ENCODE results near the gene FOXJ3. TPM values are rescaled to one million over a fixed set of nuclear protein-coding genes. Genes with fewer than 3 reads are reported as not detected.

The FOXJ3 gene
- total RNA-seq, 1 donor from 2014 or later: 50.1 TPM

GRCh38 chr1:42144711-42145388, 190.2 kb downstream of the FOXJ3 start:
- Mint-ChIP-seq H3K36me3 (ENCODE audit: low read depth) (no peaks in the 10 kb centered on the region), H3K27ac (no peak overlapping the region), H3K27me3 (ENCODE audit: insufficient read depth) (peaks cover 5% of the 10 kb centered on the region), H3K9me3 (no peaks in the 10 kb centered on the region), H3K4me3 (no peak overlapping the region), H3K4me1 (ENCODE audit: low read depth) (no peaks in the 10 kb centered on the region)
- DNase-seq (ENCODE audit: low spot score): no peak
- intact Hi-C loops (cut with micrococcal nuclease): loop anchor here (5.0 kb wide), 2 partner anchors 512 to 602 kb away; partner anchors contain the start of gene PPIH

GRCh38 chr1:42143896-42144710, 190.9 kb downstream of the FOXJ3 start:
- intact Hi-C loops (cut with micrococcal nuclease): no loop called here
- Mint-ChIP-seq H3K27ac (no peak overlapping the region), H3K9me3 (no peaks in the 10 kb centered on the region)

GRCh38 chr1:42142894-42143675, 191.9 kb downstream of the FOXJ3 start:
- Mint-ChIP-seq H3K4me3 (no peak overlapping the region), H3K36me3 (ENCODE audit: low read depth) (no peaks in the 10 kb centered on the region), H3K4me1 (ENCODE audit: low read depth) (no peaks in the 10 kb centered on the region), H3K27ac (no peak overlapping the region), H3K9me3 (no peaks in the 10 kb centered on the region), H3K27me3 (ENCODE audit: insufficient read depth) (peaks cover 8% of the 10 kb centered on the region)
- no peak for DNase-seq (ENCODE audit: low spot score)
- intact Hi-C loops (cut with micrococcal nuclease): no loop called here

More at GRCh38 chr1:42143896-42144710, 190.9 kb downstream of the FOXJ3 start:
- Mint-ChIP-seq H3K27me3 (ENCODE audit: insufficient read depth) (peaks cover 5% of the 10 kb centered on the region), H3K36me3 (ENCODE audit: low read depth) (no peaks in the 10 kb centered on the region), H3K4me1 (ENCODE audit: low read depth) (no peaks in the 10 kb centered on the region), H3K4me3 (no peak overlapping the region)
- no peak for DNase-seq (ENCODE audit: low spot score)

GRCh38 chr1:42141978-42142377, 193.1 kb downstream of the FOXJ3 start:
- intact Hi-C loops (cut with micrococcal nuclease): no loop called here
- Mint-ChIP-seq H3K4me1 (ENCODE audit: low read depth) (no peaks in the 10 kb centered on the region), H3K4me3 (no peak overlapping the region), H3K27ac (no peak overlapping the region), H3K36me3 (ENCODE audit: low read depth) (no peaks in the 10 kb centered on the region), H3K9me3 (no peaks in the 10 kb centered on the region), H3K27me3 (ENCODE audit: insufficient read depth) (peaks cover 8% of the 10 kb centered on the region)
- DNase-seq (ENCODE audit: low spot score): no peak

- intact Hi-C loops (cut with micrococcal nuclease): no loop called here
- no peaks in the 10 kb centered on the region for H3K4me1 Mint-ChIP-seq (ENCODE audit: low read depth)
- DNase-seq (ENCODE audit: low spot score): no peak
- H3K27ac Mint-ChIP-seq: no peak overlapping the region
- H3K27me3 Mint-ChIP-seq (ENCODE audit: insufficient read depth): peaks cover 15% of the 10 kb centered on the region
- no peak overlapping the region for H3K4me3 Mint-ChIP-seq
- no peaks in the 10 kb centered on the region for H3K9me3 Mint-ChIP-seq
- no peaks in the 10 kb centered on the region for H3K36me3 Mint-ChIP-seq (ENCODE audit: low read depth)
Measured at GRCh38 chr1:42140191-42140590, 194.8 kb downstream of the FOXJ3 start.

- DNase-seq (ENCODE audit: low spot score): no peak
- H3K27me3 Mint-ChIP-seq (ENCODE audit: insufficient read depth): peaks cover 17% of the 10 kb centered on the region
- intact Hi-C loops (cut with micrococcal nuclease): no loop called here
- H3K4me3 Mint-ChIP-seq: no peak overlapping the region
- no peaks in the 10 kb centered on the region for H3K36me3 Mint-ChIP-seq (ENCODE audit: low read depth)
- no peak overlapping the region for H3K27ac Mint-ChIP-seq
- H3K4me1 Mint-ChIP-seq (ENCODE audit: low read depth): no peaks in the 10 kb centered on the region
- no peaks in the 10 kb centered on the region for H3K9me3 Mint-ChIP-seq
Measured at GRCh38 chr1:42139444-42139843, 195.6 kb downstream of the FOXJ3 start.

- intact Hi-C loops (cut with micrococcal nuclease): no loop called here
- no peak for DNase-seq (ENCODE audit: low spot score)
- H3K36me3 Mint-ChIP-seq (ENCODE audit: low read depth): no peaks in the 10 kb centered on the region
- H3K27ac Mint-ChIP-seq: no peak overlapping the region
- H3K4me1 Mint-ChIP-seq (ENCODE audit: low read depth): no peaks in the 10 kb centered on the region
- H3K9me3 Mint-ChIP-seq: no peaks in the 10 kb centered on the region
- H3K4me3 Mint-ChIP-seq: no peak overlapping the region
- H3K27me3 Mint-ChIP-seq (ENCODE audit: insufficient read depth): peaks cover 17% of the 10 kb centered on the region
Measured at GRCh38 chr1:42138586-42138985, 196.4 kb downstream of the FOXJ3 start.

- Mint-ChIP-seq H3K27me3 (ENCODE audit: insufficient read depth) (peaks cover 19% of the 10 kb centered on the region), H3K4me3 (no peak overlapping the region), H3K36me3 (ENCODE audit: low read depth) (no peaks in the 10 kb centered on the region), H3K9me3 (no peaks in the 10 kb centered on the region), H3K27ac (no peak overlapping the region), H3K4me1 (ENCODE audit: low read depth) (no peaks in the 10 kb centered on the region)
- DNase-seq (ENCODE audit: low spot score): no peak
- intact Hi-C loops (cut with micrococcal nuclease): no loop called here
Measured at GRCh38 chr1:42137766-42138165, 197.3 kb downstream of the FOXJ3 start.

- no peak for DNase-seq (ENCODE audit: low spot score)
- peaks cover 19% of the 10 kb centered on the region for H3K27me3 Mint-ChIP-seq (ENCODE audit: insufficient read depth)
- H3K4me1 Mint-ChIP-seq (ENCODE audit: low read depth): no peaks in the 10 kb centered on the region
- H3K36me3 Mint-ChIP-seq (ENCODE audit: low read depth): no peaks in the 10 kb centered on the region
- intact Hi-C loops (cut with micrococcal nuclease): no loop called here
- no peaks in the 10 kb centered on the region for H3K9me3 Mint-ChIP-seq
- no peak overlapping the region for H3K27ac Mint-ChIP-seq
- H3K4me3 Mint-ChIP-seq: no peak overlapping the region
Measured at GRCh38 chr1:42136466-42136865, 198.6 kb downstream of the FOXJ3 start.

GRCh38 chr1:42135426-42135825, 199.6 kb downstream of the FOXJ3 start:
- no peak overlapping the region for H3K27ac Mint-ChIP-seq
- H3K4me1 Mint-ChIP-seq (ENCODE audit: low read depth): no peaks in the 10 kb centered on the region
- no peak overlapping the region for H3K4me3 Mint-ChIP-seq
- no peak for DNase-seq (ENCODE audit: low spot score)
- no peaks in the 10 kb centered on the region for H3K9me3 Mint-ChIP-seq
- intact Hi-C loops (cut with micrococcal nuclease): no loop called here
- H3K27me3 Mint-ChIP-seq (ENCODE audit: insufficient read depth): peaks cover 16% of the 10 kb centered on the region
- no peaks in the 10 kb centered on the region for H3K36me3 Mint-ChIP-seq (ENCODE audit: low read depth)

GRCh38 chr1:42133809-42134526, 201.1 kb downstream of the FOXJ3 start:
- H3K9me3 Mint-ChIP-seq: no peaks in the 10 kb centered on the region
- peaks cover 17% of the 10 kb centered on the region for H3K27me3 Mint-ChIP-seq (ENCODE audit: insufficient read depth)
- no peak for DNase-seq (ENCODE audit: low spot score)
- no peaks in the 10 kb centered on the region for H3K4me1 Mint-ChIP-seq (ENCODE audit: low read depth)
- H3K4me3 Mint-ChIP-seq: no peak overlapping the region
- no peak overlapping the region for H3K27ac Mint-ChIP-seq
- no peaks in the 10 kb centered on the region for H3K36me3 Mint-ChIP-seq (ENCODE audit: low read depth)
- intact Hi-C loops (cut with micrococcal nuclease): no loop called here

GRCh38 chr1:42133390-42133789, 201.6 kb downstream of the FOXJ3 start:
- Mint-ChIP-seq H3K27me3 (ENCODE audit: insufficient read depth) (peaks cover 15% of the 10 kb centered on the region), H3K9me3 (no peaks in the 10 kb centered on the region), H3K4me1 (ENCODE audit: low read depth) (no peaks in the 10 kb centered on the region), H3K36me3 (ENCODE audit: low read depth) (no peaks in the 10 kb centered on the region), H3K27ac (no peak overlapping the region), H3K4me3 (no peak overlapping the region)
- DNase-seq (ENCODE audit: low spot score): no peak
- intact Hi-C loops (cut with micrococcal nuclease): no loop called here
